Muscle of arm (tissue), 12 donors: ENCODE data around the gene MAD1L1. TPM values are rescaled to one million over a fixed set of nuclear protein-coding genes. Genes with fewer than 3 reads are reported as not detected.
A peak's percentile ranks its signal among the peaks of the same experiment; 100 is the strongest.

Experiments
- DNase-seq: peaks from one replicate; pipeline ENCODE4 v3.0.0-alpha.2; 2013
- polyA plus RNA-seq, 12 donors: library from polyadenylated mRNA; unstranded; fragments of 120-200 nt; gene quantifications; one replicate each; pipeline ENCODE4 v1.2.1, GENCODE V29; 2013; ENCODE audit not compliant: insufficient read length in 12 of 12

Gene MAD1L1
- polyA plus RNA-seq, 12 donors, result 16.2 to 60.1 (median 22.4) TPM; not detected in 1

- DNase-seq, result no peak
Observed at GRCh38 chr7:2259480-2259879, 26.7 kb upstream of the MAD1L1 start.

DNA sequence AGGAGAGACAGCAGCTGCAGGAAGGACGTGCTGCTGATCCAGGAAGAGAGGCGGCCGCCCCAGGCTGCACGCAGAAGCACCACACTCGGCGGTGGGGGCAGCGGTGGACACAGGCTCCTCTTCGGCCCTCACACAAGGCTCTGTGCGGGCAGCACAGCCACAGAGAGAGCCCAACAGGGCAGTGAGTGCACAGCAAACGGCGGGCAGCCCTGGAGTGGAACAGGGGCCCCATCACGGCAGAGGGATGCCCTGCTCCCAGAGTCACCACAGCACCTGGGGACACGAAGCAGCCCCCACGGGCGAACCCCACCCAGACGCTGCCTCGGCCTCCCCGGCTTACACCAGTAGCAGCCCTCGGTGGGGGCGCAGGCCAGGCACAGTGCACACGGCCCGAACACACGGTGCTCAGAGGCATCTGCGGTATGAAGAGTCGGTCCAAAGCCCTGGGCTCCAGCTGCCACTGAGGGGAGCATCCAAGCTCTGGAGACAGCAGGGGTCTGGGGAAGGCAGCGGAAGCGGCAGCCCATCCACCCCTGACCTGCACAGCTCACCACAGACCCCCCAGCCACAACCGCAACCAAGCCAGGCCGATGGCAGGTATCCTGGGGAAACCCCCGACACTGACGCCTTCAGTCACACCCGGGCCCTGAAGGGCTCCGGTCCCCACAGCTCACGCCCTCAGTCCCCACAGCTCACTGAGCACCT lies 26.1 kb upstream of the MAD1L1 start:
- no peak for DNase-seq

DNA sequence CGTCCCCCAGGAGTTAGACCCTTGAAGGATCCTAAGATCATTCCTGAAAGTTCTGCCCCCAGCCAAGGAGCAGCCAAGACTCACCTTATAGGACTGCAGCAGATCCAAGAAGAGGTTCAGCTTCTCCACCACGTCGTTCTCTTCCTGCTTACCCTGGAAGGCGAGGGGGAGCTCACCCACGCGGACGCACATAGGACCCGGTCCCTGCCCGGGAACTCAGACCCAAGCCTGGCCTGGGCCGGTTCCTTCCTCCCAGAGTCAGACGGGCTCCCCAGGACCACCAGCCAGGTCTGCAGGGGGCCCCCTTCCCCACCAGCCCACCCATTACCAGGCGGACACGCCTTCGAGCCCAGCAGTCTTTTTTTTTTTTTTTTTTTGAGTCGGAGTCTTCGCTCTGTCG lies 24.9 kb upstream of the MAD1L1 start:
- DNase-seq, result no peak

DNA sequence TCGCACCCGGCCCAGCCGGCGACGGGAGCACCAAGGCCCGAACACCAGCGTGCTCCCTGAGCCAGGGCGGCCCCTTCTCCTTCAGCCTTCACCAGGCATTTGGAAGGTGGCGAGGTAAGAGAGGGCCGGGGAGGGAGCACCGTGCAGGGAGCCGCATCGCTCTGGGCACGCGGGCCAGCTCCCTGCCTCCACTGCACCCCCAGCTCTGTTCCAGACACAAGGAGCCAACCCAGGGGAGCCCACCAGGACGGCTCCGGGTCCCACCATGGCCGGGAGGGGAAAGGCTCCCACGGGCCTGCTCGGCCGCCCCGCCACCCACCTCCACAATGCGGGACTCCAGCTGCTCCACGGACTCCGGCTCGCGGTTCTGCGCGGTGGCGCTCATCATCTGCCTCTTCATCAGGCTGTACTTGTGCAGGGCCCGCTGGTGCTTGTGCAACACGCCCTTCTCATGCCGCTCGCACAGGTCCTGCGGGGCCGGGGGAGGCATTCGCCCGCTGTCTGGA lies 24.4 kb upstream of the MAD1L1 start:
- DNase-seq, result no peak

- no peak for DNase-seq
Observed at GRCh38 chr7:2256306-2257045, 23.7 kb upstream of the MAD1L1 start.

DNA sequence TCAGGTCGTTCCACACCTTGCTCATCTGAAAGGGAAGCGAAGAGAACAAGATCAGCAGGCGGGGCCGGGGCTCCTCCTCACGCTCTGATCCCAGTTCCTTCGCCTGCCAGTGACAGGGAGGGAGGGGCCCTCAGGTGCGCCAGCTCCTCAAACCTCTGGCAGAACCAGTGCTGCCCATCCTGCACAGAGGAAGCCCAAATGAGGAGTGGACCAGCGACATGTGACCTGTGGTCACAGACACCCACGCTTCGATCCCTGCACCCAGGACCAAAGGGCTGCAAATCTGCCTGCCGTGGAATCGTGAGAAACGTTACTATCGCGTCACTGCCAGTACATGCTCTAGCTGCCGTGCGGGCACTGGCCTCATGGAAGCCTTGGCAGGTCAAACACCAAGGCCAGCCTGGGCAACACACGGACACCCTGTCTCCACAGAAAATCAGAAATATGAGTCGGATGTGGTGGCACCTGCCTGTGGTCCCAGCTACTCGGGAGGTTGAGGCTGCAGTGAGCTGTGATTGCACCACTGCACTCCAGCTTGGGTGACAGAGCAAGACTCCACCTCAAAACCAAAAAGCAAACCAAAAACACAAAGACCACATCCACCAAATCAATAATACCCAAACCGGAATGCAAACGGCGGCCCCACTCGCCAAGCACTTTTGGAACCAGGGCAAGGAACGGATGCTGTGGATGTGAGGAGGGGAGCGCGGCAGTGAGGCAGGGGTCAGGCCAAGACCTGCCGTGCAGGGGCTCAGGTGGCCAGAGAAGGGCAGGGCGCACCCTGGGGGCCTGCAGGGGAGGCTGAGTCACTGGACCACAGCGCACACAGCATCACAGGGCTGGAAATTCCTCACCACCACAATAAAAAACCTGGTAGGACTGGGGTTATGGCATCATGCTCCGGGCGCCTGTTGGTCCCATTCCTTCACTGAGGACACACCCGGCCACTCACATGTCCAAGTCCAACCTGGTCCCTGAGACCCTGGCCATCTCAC lies 22.7 kb upstream of the MAD1L1 start:
- no peak for DNase-seq

- no peak for DNase-seq
Observed at GRCh38 chr7:2254429-2255144, 21.8 kb upstream of the MAD1L1 start.

GRCh38 chr7:2253525-2254244 lies 20.9 kb upstream of the MAD1L1 start:
- no peak for DNase-seq

DNA sequence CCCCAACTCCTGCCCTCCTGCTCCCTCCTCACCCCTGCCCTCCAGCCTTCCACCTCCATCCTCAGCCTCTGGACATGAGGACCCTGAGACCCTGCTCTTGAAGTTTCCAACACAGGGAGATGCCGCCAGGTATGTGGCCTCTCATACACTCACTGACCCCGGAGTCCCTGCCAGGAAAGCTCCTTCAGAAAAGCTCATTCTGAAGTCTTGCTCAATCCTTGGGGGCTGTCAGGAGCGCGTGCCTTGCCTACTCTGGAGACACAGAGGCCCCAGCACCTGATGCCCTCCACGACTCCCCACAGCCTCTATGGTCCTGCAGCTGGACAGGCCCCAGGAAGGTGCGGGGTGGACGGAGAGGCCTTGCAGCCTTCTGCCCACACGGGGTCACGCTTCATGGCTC lies 20.3 kb upstream of the MAD1L1 start:
- no peak for DNase-seq

DNA sequence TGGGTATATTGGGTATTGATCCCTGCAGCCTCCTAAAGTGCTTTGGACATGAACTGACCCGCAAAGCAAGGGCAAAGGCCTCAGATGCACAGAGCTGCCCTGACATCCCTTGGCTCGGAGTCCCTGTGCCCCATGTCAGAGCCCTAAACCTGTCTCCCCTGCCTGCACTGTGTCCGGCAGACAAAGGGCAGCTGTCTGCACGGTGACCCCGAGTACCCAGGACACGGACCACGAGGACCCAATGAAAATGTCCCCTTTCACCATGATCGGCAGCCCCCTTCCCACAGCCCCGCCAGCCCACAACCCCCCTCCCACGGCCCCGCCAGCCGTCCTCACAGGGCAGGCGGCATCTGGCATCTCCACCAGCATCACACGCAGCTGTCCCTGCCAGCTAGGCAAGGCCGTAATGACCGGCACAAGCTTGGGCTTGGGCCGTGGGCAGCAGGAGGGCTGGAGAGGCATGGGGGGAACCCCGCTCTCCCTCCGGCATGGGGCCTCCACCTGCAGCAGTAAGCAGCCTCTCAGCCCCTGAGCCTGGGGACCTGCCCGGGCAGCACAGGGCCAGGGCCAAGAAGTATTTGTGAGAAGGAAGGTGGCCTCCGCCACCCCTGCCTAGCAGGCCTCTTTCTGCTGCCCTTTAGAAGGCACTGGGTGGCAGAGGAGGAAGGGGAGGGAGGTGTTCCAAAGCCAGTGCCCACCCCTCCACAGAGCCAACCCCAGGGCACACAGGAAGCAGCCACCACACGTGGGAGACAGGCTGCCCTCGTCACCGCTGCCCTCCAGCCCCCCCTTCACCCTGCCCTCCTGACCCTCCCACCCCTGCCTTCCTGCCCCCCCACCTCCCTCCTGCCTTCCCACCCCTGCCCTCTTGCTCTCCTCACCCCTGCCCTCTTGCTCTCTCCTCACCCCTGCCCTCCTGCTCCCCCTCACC lies 19.4 kb upstream of the MAD1L1 start:
- no peak for DNase-seq

- no peak for DNase-seq
Observed at GRCh38 chr7:2251381-2251780, 18.6 kb upstream of the MAD1L1 start.

GRCh38 chr7:2249744-2250323 lies 17.1 kb upstream of the MAD1L1 start:
- DNase-seq, result no peak

DNA sequence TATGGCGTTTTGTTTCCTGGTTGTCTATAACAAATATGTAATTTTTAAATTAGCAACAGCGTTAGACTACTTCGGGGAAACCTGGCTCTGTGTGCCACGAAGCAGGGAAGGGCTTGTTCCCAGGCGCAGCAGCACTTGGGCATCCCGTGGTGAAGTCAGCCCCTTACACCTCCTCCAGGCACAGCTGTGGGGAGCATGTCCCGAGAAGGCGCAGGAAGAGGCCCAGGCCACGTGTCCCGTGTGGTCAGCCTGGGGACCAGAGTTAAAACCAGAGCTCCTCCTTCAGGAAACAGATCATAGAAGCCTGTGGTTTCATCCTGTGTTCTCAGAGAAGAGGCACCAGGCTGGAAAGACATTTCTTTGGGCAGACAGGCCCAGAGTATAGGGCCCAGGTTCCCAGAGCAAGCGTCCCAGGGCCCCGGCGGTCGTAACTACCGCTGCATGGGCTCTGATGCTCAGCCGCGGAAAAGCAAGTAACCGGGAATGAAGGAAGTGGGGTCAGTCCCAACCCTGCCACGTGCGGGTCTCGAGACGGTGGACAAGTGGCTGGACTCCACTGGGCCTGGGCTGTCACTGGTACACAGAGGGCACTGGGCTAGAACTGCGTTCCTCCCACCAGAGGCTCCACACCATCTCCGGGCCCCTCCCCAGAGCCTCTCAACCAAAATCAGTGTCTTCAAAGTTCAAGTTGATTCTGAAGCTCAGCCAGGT lies 16.4 kb upstream of the MAD1L1 start:
- DNase-seq, result peak; percentile 88

- no peak for DNase-seq
Observed at GRCh38 chr7:2247141-2247995, 14.6 kb upstream of the MAD1L1 start.

GRCh38 chr7:2245883-2246675 lies 13.3 kb upstream of the MAD1L1 start:
- DNase-seq, result no peak

DNA sequence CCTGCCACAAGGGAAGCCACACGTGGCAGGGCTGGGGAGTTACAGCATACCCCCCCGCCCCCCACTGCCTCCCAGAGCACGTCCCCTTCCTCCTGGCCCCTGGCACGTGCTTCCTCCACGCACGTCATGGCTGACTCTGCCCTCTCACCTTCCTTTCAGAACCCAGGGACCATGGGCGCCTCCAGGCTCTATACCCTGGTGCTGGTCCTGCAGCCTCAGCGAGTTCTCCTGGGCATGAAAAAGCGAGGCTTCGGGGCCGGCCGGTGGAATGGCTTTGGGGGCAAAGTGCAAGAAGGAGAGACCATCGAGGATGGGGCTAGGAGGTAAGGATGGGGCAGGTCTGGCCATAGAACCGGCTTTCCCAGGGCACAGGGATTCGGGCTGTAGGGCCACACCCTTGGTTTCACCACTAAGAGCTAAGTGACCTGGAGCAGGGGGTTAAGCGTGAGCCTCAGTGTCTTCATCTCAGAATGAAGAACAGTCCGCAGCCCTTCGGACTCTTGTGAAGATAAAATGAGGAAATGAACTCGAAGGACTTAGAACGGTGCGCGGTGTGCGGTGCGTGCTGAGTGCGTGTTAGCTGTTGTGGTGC lies 11.8 kb upstream of the MAD1L1 start:
- no peak for DNase-seq
